ENCODE measurements around the gene VN1R5.
"Not testable (repeated sequence)": the region's sequence is repeated elsewhere in the genome, so short reads cannot be mapped to it uniquely, and the experiment has no call there.

VN1R5 gene

DNA sequence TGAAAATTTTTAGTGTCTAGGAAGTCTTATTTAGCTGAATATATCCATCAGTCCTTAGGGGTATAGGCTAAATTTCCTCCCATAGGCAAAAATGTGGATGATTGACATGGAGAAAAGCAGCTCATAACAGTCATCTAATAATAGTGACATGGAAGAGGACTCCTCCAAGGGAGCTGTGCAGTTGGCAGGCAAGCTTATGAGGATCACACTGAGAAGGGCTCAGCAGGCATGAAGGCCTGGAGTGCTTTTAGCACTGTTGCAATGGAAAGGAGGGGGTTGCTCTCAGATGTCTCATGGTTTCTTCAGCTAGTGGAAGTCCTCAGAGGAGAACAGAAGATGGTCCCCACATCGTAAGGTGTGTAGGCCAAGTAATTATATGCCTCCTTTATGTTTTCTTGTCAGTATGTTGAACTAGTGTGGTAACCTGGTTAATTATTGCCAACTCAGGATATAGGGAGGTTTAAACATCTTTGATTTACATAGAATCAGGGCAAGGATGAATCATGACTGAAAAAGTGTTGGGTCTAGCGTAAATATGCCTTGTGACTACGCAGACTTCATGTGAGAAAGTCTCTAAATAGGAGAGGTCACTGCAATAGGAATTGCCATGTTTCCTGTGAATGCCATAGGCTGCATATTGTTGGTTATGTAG, 18.9 kb downstream of the VN1R5 start:
- DNase-seq = no peak

GRCh38 chr1:247277191-247277590, 21.3 kb downstream of the VN1R5 start:
- DNase-seq = no peak

DNA sequence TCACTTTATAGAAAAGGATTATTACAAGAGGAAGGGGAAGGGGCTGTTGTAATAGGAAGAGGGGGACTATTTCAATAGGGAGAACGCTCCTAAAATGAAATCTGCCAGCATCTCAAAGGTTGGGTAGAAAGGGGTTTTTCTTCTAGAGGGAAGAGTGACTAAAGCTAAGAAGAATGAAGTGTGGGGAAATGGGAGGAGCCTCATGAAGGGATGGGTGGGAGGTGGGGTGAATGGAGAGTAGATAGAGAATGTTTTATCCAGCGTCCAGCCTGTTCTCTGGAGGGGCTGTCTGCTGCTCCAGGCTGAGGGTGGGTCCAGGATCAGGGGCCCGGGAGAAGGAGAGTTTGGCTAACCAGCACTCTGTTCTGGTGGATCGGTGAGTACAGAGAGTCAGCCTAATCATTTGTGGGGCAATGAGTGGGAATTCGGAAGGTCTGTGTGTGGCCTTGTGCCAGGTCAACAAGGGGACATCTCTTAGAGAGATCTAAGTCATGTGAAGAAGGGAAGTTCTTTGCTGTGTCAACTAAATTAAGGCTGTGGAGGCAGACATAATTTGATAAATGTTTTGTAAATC, 25.2 kb downstream of the VN1R5 start:
- no peak for DNase-seq

GRCh38 chr1:247286134-247286670, 30.3 kb downstream of the VN1R5 start:
- DNase-seq = no peak

GRCh38 chr1:247287460-247287859, 31.6 kb downstream of the VN1R5 start:
- no peak for DNase-seq

DNA sequence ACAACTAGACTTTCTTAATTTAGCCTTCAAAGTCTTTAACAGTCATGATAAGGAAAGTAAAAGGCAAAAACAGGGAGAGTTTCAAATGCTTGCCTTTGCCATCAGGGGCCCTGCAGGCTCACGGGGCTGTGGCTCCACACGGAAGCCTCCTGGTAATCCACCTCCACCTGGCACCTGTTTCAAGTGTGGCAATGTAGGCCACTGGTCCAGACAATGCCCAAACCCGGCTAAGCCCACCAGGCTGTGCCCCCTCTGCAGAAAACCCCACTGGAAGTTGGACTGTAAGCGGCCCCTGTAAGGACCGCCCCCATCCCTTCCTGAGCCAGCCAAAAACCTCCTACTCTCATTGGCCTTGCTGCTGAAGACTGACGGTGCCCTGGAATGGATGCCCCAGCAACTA, 32.5 kb downstream of the VN1R5 start:
- DNase-seq = no peak

- not testable (repeated sequence) for DNase-seq
These were observed 33.5 kb downstream of the VN1R5 start for GRCh38 chr1:247289274-247289892.

DNA sequence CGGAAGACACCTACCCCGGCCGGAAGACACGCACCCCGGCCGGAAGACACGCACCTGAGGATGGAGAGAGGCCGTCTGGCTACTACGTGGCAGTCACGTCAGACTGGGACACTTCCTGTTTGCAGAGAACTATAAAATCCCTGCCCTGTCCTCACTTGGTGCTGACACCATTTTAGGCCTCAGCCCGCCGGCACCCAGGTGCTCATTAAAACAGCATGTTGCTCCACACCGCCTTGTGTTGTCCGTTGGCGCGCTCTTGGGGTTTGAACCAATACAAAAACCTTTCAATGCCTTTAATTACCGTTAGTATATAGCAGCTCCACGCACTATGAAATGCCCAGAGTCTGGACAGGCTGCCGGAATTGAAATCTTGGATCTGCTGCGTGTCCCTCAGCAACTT, 34.7 kb downstream of the VN1R5 start:
- no peak for DNase-seq

DNA sequence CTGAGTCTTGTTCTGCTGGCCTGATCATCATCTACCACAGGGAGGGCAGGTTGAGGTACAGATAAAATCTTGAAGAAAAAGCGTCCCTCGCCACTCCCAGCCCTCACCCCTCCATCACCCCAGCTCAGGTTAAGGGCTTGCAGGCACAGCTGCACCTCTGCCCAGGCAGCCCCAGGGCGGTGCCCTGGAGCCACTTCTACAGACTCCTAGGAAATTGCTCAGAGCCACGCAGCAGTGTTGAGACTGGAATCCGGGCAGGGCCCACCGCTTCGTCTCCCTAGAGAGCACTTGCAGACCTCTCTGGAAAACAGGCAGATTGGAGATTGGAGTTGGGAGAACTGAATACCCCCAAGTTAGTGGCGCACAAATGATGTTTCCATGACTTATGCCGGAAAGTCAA, 35.3 kb downstream of the VN1R5 start:
- no peak for DNase-seq

- DNase-seq = no peak
These were observed 36.1 kb downstream of the VN1R5 start for GRCh38 chr1:247291833-247292561.

- no peak for DNase-seq
These were observed 37.2 kb downstream of the VN1R5 start for GRCh38 chr1:247293047-247293446.

GRCh38 chr1:247294282-247294681, 38.4 kb downstream of the VN1R5 start:
- no peak for DNase-seq

GRCh38 chr1:247295274-247295684, 39.4 kb downstream of the VN1R5 start:
- DNase-seq = no peak

DNA sequence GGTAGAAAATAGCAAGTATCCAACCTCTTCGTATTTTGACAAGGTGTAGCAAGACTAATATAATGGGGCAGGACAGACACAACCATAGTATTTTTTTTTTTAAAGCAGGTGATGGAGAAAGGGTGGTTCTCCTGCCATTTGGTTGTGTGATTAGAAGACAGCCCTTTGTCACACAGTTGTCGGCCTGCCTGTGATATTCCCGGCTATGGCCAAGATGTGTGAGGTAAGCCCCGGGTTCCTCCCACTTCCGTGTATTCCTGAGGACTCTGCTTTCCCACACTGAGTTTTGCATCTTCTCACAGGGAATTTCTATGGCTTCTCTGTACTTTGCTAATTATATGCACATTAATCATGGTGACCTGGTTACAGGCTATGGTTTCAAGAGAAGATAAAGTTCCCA, 39.9 kb downstream of the VN1R5 start:
- DNase-seq = no peak

GRCh38 chr1:247296599-247297180, 40.8 kb downstream of the VN1R5 start:
- no peak for DNase-seq

GRCh38 chr1:247297263-247298123, 41.6 kb downstream of the VN1R5 start:
- DNase-seq = no peak

- DNase-seq = no peak
These were observed 42.2 kb downstream of the VN1R5 start for GRCh38 chr1:247298124-247298481.

DNA sequence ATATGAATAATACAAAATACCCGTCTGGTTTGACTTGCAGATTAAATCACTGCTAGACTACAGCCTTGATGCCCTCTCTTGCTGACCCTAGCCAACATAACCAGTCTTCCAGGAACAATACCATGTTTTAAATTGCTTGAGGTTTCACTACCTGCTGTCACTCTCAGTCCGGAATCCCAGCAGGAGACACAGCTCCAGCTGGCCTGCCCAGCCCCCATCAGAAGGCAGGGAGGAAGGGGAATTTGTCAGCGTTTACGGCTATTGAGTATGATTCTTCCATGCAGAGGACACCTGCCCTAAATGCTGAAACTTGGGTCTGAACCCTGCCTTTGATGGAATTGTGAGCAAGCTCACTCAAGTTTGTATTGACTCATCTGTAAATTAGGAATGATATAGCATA, 42.8 kb downstream of the VN1R5 start:
- DNase-seq = no peak

DNA sequence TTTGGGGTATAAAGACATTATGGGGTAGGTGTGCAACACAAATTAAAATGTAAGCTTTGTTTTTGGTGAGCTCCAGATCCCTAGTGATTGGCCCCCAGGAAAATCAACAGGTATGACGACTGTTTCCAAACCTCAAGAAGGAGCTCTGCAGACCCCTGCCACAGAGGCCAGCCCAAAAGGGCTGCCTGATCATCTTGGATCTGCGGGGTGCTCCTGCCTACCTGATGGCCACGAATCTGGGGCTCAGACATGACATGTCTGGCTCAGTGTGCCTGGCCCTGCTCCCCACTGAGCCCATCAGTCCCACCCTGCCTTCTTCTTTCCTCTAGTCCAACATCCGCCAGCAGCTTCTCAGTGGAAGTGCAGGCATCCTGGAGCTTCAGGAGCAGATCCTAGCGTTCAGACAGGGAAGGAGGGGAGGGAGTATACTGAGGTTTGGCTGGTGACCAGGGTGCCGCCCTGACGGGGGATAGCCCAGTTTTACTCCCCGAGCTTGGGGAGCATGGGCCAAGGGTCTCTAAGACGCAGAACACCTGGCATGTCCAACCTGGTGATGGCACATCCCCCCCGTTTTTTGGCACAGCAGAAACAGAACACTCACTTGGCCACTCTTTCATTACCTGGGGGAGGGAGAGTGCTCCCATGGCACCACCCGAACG, 44.0 kb downstream of the VN1R5 start:
- no peak for DNase-seq

GRCh38 chr1:247300491-247301175, 44.8 kb downstream of the VN1R5 start:
- DNase-seq = no peak

GRCh38 chr1:247301176-247301540, 45.3 kb downstream of the VN1R5 start:
- no peak for DNase-seq
